IPS DF 6.9 (cell line): ENCODE measurements around the gene CEACAM6.

Source experiments
- DNase-seq: peaks from one replicate; pipeline ENCODE4 v3.0.0-alpha.2; 2013; ENCODE audit warnings: low read depth, low spot score
- H3K27ac ChIP-seq: one replicate; pipeline ENCODE4 v1.5.1; 2013; ENCODE audit warnings: low read length, control low read depth
- H3K27me3 ChIP-seq: 2 replicates; pipeline ENCODE4 v1.6.1; 2013; ENCODE audit warnings: mild to moderate bottlenecking, low read length; ENCODE audit not compliant: control insufficient read depth, insufficient read depth
- H3K36me3 ChIP-seq: 2 replicates; pipeline ENCODE4 v1.6.1; 2013; ENCODE audit warnings: low read length; ENCODE audit not compliant: control insufficient read depth, insufficient read depth
- H3K4me1 ChIP-seq: 2 replicates; pipeline ENCODE4 v1.6.1; 2013; ENCODE audit warnings: low read length; ENCODE audit not compliant: control insufficient read depth, insufficient read depth
- H3K4me3 ChIP-seq: 2 replicates; pipeline ENCODE4 v1.5.1; 2013; ENCODE audit warnings: mild to moderate bottlenecking, low read length
- H3K9me3 ChIP-seq: 2 replicates; pipeline ENCODE4 v1.6.1; 2013; ENCODE audit warnings: low read length, inconsistent platforms; ENCODE audit not compliant: control insufficient read depth, insufficient read depth
- WGBS: extraction: QIAGEN DNeasy Blood & Tissue Kit; methylation state at CpG from one replicate; pipeline ENCODE4 v1.1.7; 2013; ENCODE audit warnings: mixed read lengths, missing lambda C conversion rate; ENCODE audit not compliant: insufficient read length, insufficient coverage; 5-methylcytosine and 5-hydroxymethylcytosine counted together

Gene CEACAM6

GRCh38 chr19:41718761-41719160 lies 36.6 kb upstream of the CEACAM6 start:
- Histone ChIP-seq H3K4me1 (no peaks in the 10 kb centered on the region), H3K36me3 (no peaks in the 10 kb centered on the region), H3K27me3 (no peaks in the 10 kb centered on the region), H3K4me3 (no peak overlapping the region), H3K27ac (no peak overlapping the region), H3K9me3 (no peaks in the 10 kb centered on the region; the same call in 1 of the 2 replicates)
- no CpG with 5 or more reads among the region's 6 CpGs for WGBS
- DNase-seq: no peak

- Histone ChIP-seq H3K9me3 (no peaks in the 10 kb centered on the region; the same call in 1 of the 2 replicates), H3K27me3 (no peaks in the 10 kb centered on the region)
- no peak for DNase-seq
Measured at GRCh38 chr19:41720103-41720502, 35.2 kb upstream of the CEACAM6 start.

GRCh38 chr19:41726493-41726892 lies 28.8 kb upstream of the CEACAM6 start:
- Histone ChIP-seq H3K27me3 (no peaks in the 10 kb centered on the region), H3K4me1 (no peaks in the 10 kb centered on the region), H3K36me3 (no peaks in the 10 kb centered on the region), H3K4me3 (no peak overlapping the region), H3K27ac (no peak overlapping the region), H3K9me3 (no peaks in the 10 kb centered on the region; the same call in 1 of the 2 replicates)
- no CpG with 5 or more reads among the region's 5 CpGs for WGBS
- no peak for DNase-seq

More at GRCh38 chr19:41720103-41720502, 35.2 kb upstream of the CEACAM6 start:
- Histone ChIP-seq H3K36me3 (no peaks in the 10 kb centered on the region), H3K27ac (no peak overlapping the region), H3K4me1 (no peaks in the 10 kb centered on the region), H3K4me3 (no peak overlapping the region)
- no CpG with 5 or more reads among the region's 3 CpGs for WGBS

GRCh38 chr19:41734156-41734555 lies 21.2 kb upstream of the CEACAM6 start:
- no peak for DNase-seq
- H3K4me3 ChIP-seq: no peak overlapping the region
- no peaks in the 10 kb centered on the region; the same call in 1 of the 2 replicates for H3K9me3 ChIP-seq
- no CpG with 5 or more reads among the region's 4 CpGs for WGBS
- no peaks in the 10 kb centered on the region for H3K36me3 ChIP-seq
- H3K27me3 ChIP-seq: no peaks in the 10 kb centered on the region
- no peak overlapping the region for H3K27ac ChIP-seq
- H3K4me1 ChIP-seq: no peaks in the 10 kb centered on the region

- no peaks in the 10 kb centered on the region for H3K36me3 ChIP-seq
- no peaks in the 10 kb centered on the region for H3K4me1 ChIP-seq
- H3K4me3 ChIP-seq: no peak overlapping the region
- no CpG with 5 or more reads among the region's 3 CpGs for WGBS
- DNase-seq: no peak
- H3K9me3 ChIP-seq: no peaks in the 10 kb centered on the region; the same call in 1 of the 2 replicates
- H3K27ac ChIP-seq: no peak overlapping the region
- H3K27me3 ChIP-seq: no peaks in the 10 kb centered on the region
Measured at GRCh38 chr19:41734585-41734984, 20.7 kb upstream of the CEACAM6 start.

- H3K36me3 ChIP-seq: no peaks in the 10 kb centered on the region
- DNase-seq: no peak
- H3K27me3 ChIP-seq: no peaks in the 10 kb centered on the region
- H3K27ac ChIP-seq: no peak overlapping the region
- H3K9me3 ChIP-seq: no peaks in the 10 kb centered on the region; the same call in 1 of the 2 replicates
- no peaks in the 10 kb centered on the region for H3K4me1 ChIP-seq
- no CpG with 5 or more reads among the region's 5 CpGs for WGBS
- H3K4me3 ChIP-seq: no peak overlapping the region
Measured at GRCh38 chr19:41735071-41735600, 20.2 kb upstream of the CEACAM6 start.

- H3K4me3 ChIP-seq: no peak overlapping the region
- no peaks in the 10 kb centered on the region for H3K4me1 ChIP-seq
- no peaks in the 10 kb centered on the region for H3K9me3 ChIP-seq
- no peaks in the 10 kb centered on the region for H3K36me3 ChIP-seq
- no peak for DNase-seq
- whole genome bisulfite sequencing: no CpG with 5 or more reads among the region's 3 CpGs
- no peaks in the 10 kb centered on the region for H3K27me3 ChIP-seq
- no peak overlapping the region for H3K27ac ChIP-seq
Measured at GRCh38 chr19:41739361-41739760, 16.0 kb upstream of the CEACAM6 start.

- Histone ChIP-seq H3K36me3 (no peaks in the 10 kb centered on the region), H3K27me3 (no peaks in the 10 kb centered on the region), H3K4me1 (no peaks in the 10 kb centered on the region), H3K4me3 (no peak overlapping the region), H3K27ac (no peak overlapping the region), H3K9me3 (no peaks in the 10 kb centered on the region)
- WGBS: no CpG with 5 or more reads among the region's 5 CpGs
- no peak for DNase-seq
Measured at GRCh38 chr19:41740415-41741243, 14.7 kb upstream of the CEACAM6 start.

GRCh38 chr19:41741244-41741554 lies 14.1 kb upstream of the CEACAM6 start:
- H3K36me3 ChIP-seq: no peaks in the 10 kb centered on the region
- H3K9me3 ChIP-seq: no peaks in the 10 kb centered on the region
- WGBS: no CpG with 5 or more reads among the region's 2 CpGs
- no peak overlapping the region for H3K4me3 ChIP-seq
- H3K27me3 ChIP-seq: no peaks in the 10 kb centered on the region
- H3K27ac ChIP-seq: no peak overlapping the region
- H3K4me1 ChIP-seq: no peaks in the 10 kb centered on the region
- no peak for DNase-seq

- no CpG with 5 or more reads among the region's 4 CpGs for WGBS
- Histone ChIP-seq H3K27me3 (peaks cover 2% of the 10 kb centered on the region; the same call in 1 of the 2 replicates), H3K27ac (no peak overlapping the region)
Measured at GRCh38 chr19:41744850-41745249, 10.5 kb upstream of the CEACAM6 start.

More at GRCh38 chr19:41744850-41745249, 10.5 kb upstream of the CEACAM6 start:
- Histone ChIP-seq H3K4me3 (no peak overlapping the region), H3K36me3 (no peaks in the 10 kb centered on the region), H3K9me3 (no peaks in the 10 kb centered on the region), H3K4me1 (no peaks in the 10 kb centered on the region)
- no peak for DNase-seq
